ENCODE results near the gene RAB39A. TPM values are rescaled to one million over a fixed set of nuclear protein-coding genes. Genes with fewer than 3 reads are reported as not detected.
"Not testable (repeated sequence)": the region's sequence is repeated elsewhere in the genome, so short reads cannot be mapped to it uniquely, and the experiment has no call there.

The RAB39A gene
- total RNA-seq (2021) (16.3 and 17.2 TPM in 2 replicates), Bru-seq, nascent RNA (percentile 69 among the genes with signal in this experiment), BruChase-seq, experiment 1, labeled RNA remaining after a 2-hour chase (percentile 72 among the genes with signal in this experiment), BruChase-seq, experiment 2, labeled RNA remaining after a 6-hour chase (percentile 65 among the genes with signal in this experiment)
- long read RNA-seq, transcript RAB39A-201 (2 exons, 1,830 nt), result major isoform, 8 of 11 reads
- long read RNA-seq, partial matches to known transcripts, result 0 of 11 reads
- long read RNA-seq, other reads (novel, unspliced or antisense), result 3 of 11 reads

- ChIA-PET CTCF (interaction anchor here (0.7 to 1.1 kb wide), 2 partner anchors 81 to 190 kb away, joined by 3 read pairs; partner anchors contain the start of gene CUL5), POLR2A (ENCODE audit: low non-redundant PET) (no interaction called here)
- Histone ChIP-seq H3K9me3 (ENCODE audit: low read depth, low read length, poor library complexity, severe bottlenecking) (no peaks in the 10 kb centered on the region), H3K27me3 (replicated peaks; ENCODE audit: insufficient read depth, low read depth, low read length, poor library complexity) (peaks cover 13% of the 10 kb centered on the region), H3K36me3 (ENCODE audit: insufficient read depth, low read length, poor library complexity, severe bottlenecking) (no peaks in the 10 kb centered on the region), H3K4me1 (ENCODE audit: insufficient read depth, low read length, poor library complexity, severe bottlenecking) (peaks cover 3% of the 10 kb centered on the region), H3K4me3 (ENCODE audit: low read depth, low read length, poor library complexity, severe bottlenecking) (peak within 1 kb of the TSS; percentile 65), H3K27ac (ENCODE audit: low read depth, low read length, poor library complexity, severe bottlenecking) (peak within 1 kb of the TSS; percentile 64)
- intact Hi-C loops (cut with micrococcal nuclease; ENCODE audit: unreplicated experiment), result loop anchor here (5.0 to 10.0 kb wide), 2 partner anchors 79 to 717 kb away; partner anchors contain the start of gene CUL5
- DNase-seq (ENCODE audit: low spot score), result peak; percentile 99
- no peak for TF ChIP-seq CTCF (conservative IDR thresholded peaks at IDR 0.05; ENCODE audit: low read depth, low read length)
- no peak for TF ChIP-seq EZH2 (IDR thresholded peaks at IDR 0.05; ENCODE audit: borderline replicate concordance, low read depth, low read length, poor library complexity, severe bottlenecking)
- BruUV-seq (replicated peaks), result no TSS peak
These were observed at the start of gene RAB39A for GRCh38 chr11:107928046-107928766. TSS of gene RAB39A (plus strand) at chr11:107928448. CDS start at chr11:107928569, 121 bp downstream.

GRCh38 chr11:107881471-107881870 is 46.8 kb upstream of the RAB39A start:
- H3K36me3 ChIP-seq (ENCODE audit: insufficient read depth, low read length, poor library complexity, severe bottlenecking); CTCF ChIA-PET; DNase-seq (ENCODE audit: low spot score); intact Hi-C loops (cut with micrococcal nuclease; ENCODE audit: unreplicated experiment); H3K9me3 ChIP-seq (ENCODE audit: low read depth, low read length, poor library complexity, severe bottlenecking); H3K4me1 ChIP-seq (ENCODE audit: insufficient read depth, low read length, poor library complexity, severe bottlenecking); H3K27me3 ChIP-seq (replicated peaks; ENCODE audit: insufficient read depth, low read depth, low read length, poor library complexity); POLR2A ChIA-PET (ENCODE audit: low non-redundant PET); H3K4me3 ChIP-seq (ENCODE audit: low read depth, low read length, poor library complexity, severe bottlenecking); H3K27ac ChIP-seq (ENCODE audit: low read depth, low read length, poor library complexity, severe bottlenecking); BruUV-seq (replicated peaks): not testable (repeated sequence)

- H3K27ac ChIP-seq (ENCODE audit: low read depth, low read length, poor library complexity, severe bottlenecking), result no peak overlapping the region
- no TSS peak for BruUV-seq (replicated peaks)
- H3K27me3 ChIP-seq (replicated peaks; ENCODE audit: insufficient read depth, low read depth, low read length, poor library complexity), result no peaks in the 10 kb centered on the region
- ChIA-PET POLR2A (ENCODE audit: low non-redundant PET) (no interaction called here), CTCF (no interaction called here)
- H3K4me3 ChIP-seq (ENCODE audit: low read depth, low read length, poor library complexity, severe bottlenecking), result no peak overlapping the region
- no peak for DNase-seq (ENCODE audit: low spot score)
- intact Hi-C loops (cut with micrococcal nuclease; ENCODE audit: unreplicated experiment), result loop anchor here (1.0 kb wide), 1 partner anchor 15 kb away; no protein-coding TSS in a partner anchor
- H3K4me1 ChIP-seq (ENCODE audit: insufficient read depth, low read length, poor library complexity, severe bottlenecking), result no peaks in the 10 kb centered on the region
- no peaks in the 10 kb centered on the region for H3K36me3 ChIP-seq (ENCODE audit: insufficient read depth, low read length, poor library complexity, severe bottlenecking)
- H3K9me3 ChIP-seq (ENCODE audit: low read depth, low read length, poor library complexity, severe bottlenecking), result no peaks in the 10 kb centered on the region
- TF ChIP-seq EZH2 (IDR thresholded peaks at IDR 0.05; ENCODE audit: borderline replicate concordance, low read depth, low read length, poor library complexity, severe bottlenecking), result no peak
- TF ChIP-seq CTCF (conservative IDR thresholded peaks at IDR 0.05; ENCODE audit: low read depth, low read length), result no peak
These were observed 46.0 kb upstream of the RAB39A start for GRCh38 chr11:107882095-107882820.
